Tibial nerve (tissue), 3 donors: ENCODE measurements around the gene JADE1.

Experiments
- CTCF ChIP-seq, 5 experiments: fragments of 200-600 bp in 3 of 5; fragments of 450-650 bp in 2 of 5; sonication (generic) in 3 of 5; IDR thresholded peaks; one replicate each; pipeline ENCODE4 v1.5.1; 2016 to 2019; ENCODE audit warnings: antibody characterized with exemption in 5 of 5, mild to moderate bottlenecking in 3 of 5, moderate library complexity in 2 of 5
- POLR2A ChIP-seq, 2 donors: fragments of 450-650 bp; IDR thresholded peaks; one replicate each; pipeline ENCODE4 v1.6.1; 2017; ENCODE audit warnings: antibody characterized with exemption in 2 of 2, mild to moderate bottlenecking in 2 of 2, moderate library complexity in 2 of 2

GRCh38 chr4:128840711-128841318, 31.3 kb downstream of the JADE1 start:
- TF ChIP-seq CTCF (IDR thresholded peaks at IDR 0.05) (no peak), POLR2A (IDR thresholded peaks at IDR 0.05) (no peak)
